NB4 (cell line): Measurements from ENCODE around the gene DLEC1.

Experiments used
- DNase-seq: peaks from one replicate; pipeline ENCODE4 v3.0.0; 2010; ENCODE audit warnings: low read depth
- H3K4me3 ChIP-seq: one replicate; pipeline ENCODE4 v1.5.1; 2011; ENCODE audit warnings: mild to moderate bottlenecking, low read depth, low read length, moderate library complexity
- CTCF ChIP-seq: IDR thresholded peaks from one replicate; pipeline ENCODE4 v1.5.1; 2012; ENCODE audit warnings: low read depth, low read length
- MYC ChIP-seq: IDR thresholded peaks from 2 replicates; pipeline ENCODE4 v1.6.1; 2011; ENCODE audit warnings: low read depth, low read length
- POLR2A ChIP-seq: IDR thresholded peaks from 2 replicates; pipeline ENCODE4 v1.6.1; 2011; ENCODE audit warnings: mild to moderate bottlenecking; ENCODE audit not compliant: insufficient read length; ENCODE audit errors: extremely low read depth
- TF ChIP-seq, protein P1 (sequence below): IDR thresholded peaks from 2 replicates; pipeline ENCODE4 v1.6.1; 2011; ENCODE audit warnings: low read depth, low read length

The DLEC1 gene

DNA sequence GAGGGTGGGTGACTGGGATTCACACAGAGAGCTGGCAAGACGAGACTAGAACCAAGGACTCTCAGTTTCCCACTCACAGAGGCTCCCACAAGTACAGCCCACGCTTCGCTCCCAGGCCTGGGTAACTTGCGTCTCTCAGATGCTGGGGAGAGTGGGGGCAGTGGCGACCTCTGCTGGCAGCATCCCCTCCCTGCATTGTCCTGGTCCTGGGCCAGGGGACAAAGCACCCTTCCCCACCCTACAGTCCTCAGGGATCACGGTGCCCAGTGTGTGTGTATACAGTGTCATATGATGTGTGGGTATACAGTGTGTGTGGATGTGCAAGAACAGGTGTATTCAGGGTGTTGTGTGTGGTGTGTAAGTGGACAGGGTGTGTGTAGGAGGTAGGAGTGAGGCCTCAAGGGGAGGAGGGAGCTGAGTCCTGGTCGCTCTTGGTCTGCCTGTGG is 35.6 kb upstream of the DLEC1 start:
- H3K4me3 ChIP-seq = no peak overlapping the region
- DNase-seq = peak; percentile 70
- TF ChIP-seq, protein P1, sequence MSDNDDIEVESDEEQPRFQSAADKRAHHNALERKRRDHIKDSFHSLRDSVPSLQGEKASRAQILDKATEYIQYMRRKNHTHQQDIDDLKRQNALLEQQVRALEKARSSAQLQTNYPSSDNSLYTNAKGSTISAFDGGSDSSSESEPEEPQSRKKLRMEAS = no peak
- TF ChIP-seq CTCF (peak; percentile 89), POLR2A (no peak), MYC (no peak)

DNA sequence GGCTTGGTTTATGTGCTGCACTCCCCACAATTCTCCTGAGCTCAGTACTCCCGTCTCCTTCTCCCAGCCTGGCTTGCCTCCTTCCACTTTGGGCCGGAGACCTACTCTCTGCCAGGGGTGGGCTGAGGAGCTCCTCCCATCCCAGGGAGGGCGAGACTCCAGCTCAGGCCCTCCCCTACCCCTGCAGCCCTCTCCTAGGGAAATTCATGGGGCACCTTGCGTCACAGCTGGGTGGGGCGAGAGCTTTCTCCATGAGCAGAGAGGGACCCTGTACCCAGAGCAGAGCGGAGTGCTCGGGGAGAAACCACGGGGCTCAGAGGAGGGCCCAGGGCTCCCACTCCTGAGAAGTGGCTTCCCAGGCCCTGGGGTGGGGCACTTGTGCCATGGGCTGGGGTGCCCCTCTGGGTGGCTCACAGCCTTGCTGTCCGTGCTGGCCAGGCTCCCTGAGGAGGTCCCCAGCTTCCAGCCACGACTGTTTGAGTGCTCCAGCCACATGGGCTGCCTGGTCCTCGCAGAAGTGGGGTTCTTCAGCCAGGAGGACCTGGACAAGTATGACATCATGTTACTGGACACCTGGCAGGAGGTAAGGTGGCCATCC is 35.1 kb upstream of the DLEC1 start:
- TF ChIP-seq MYC = no peak
- no peak overlapping the region for H3K4me3 ChIP-seq
- no peak for DNase-seq

GRCh38 chr3:38004415-38005075 is 34.5 kb upstream of the DLEC1 start:
- no peak for TF ChIP-seq POLR2A
- peak; percentile 73 for TF ChIP-seq CTCF
- H3K4me3 ChIP-seq = no peak overlapping the region
- DNase-seq = peak; percentile 70

DNA sequence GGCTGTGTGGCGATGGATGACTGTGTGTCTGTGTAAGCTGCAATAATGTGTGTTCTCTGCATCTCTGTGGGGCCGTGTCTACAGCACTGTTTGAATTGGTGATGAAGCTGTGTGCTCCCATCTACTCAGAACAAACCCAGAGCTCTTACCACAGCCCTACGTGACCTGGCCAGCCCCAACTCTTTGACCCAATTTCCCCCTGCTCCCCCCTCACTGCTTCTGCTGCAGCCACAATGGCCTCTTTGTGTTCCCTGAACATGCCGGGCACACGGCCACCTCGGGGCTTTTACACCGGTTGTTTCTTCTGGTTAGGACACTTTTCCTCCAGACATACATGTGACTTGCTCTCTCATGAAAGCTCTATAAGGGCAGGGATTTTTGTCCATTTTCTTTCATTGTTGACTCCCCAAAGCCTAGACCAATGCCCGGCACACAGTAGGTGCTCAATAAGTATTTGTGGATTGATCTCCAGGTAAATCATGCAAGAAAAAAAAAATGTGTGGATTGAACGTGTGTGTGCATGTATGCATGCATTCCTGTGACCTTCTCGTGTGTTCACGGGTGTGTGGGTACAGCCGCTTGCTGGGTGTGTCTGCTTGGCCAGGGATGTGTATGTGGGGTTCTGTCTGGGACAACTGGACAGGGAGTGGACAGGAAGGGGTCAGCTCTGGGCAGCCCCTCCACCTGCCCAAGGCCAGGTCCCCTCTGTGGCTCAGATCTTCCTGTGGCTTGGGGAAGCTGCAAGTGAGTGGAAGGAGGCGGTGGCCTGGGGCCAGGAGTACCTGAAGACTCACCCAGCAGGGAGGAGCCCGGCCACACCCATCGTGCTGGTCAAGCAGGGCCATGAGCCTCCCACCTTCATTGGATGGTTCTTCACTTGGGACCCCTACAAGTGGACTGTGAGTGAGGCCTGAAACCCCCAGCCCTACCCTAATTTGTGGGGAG is 33.7 kb upstream of the DLEC1 start:
- no peak for DNase-seq
- no peak for TF ChIP-seq MYC
- TF ChIP-seq, protein P1 = no peak
- no peak for TF ChIP-seq CTCF
- no peak for TF ChIP-seq POLR2A
- no peak overlapping the region for H3K4me3 ChIP-seq

DNA sequence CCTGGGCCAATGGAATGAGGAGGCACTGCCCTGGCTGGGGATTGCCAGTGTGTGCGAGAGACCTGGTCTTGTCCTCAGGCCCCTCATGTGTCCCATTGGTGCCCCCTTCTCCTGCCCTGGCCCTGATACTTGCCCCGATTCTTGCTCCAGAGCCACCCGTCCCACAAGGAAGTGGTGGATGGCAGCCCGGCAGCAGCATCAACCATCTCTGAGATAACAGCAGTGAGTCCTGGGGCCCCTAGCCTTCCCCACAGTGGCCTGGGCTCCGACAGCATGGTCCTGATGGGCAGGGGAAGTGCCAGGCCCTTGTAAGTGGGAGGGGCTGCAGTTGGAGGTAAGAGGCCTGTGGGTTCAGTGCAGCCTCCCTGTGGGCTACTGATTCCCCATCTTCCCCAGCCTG is 33.0 kb upstream of the DLEC1 start:
- TF ChIP-seq MYC (no peak), CTCF (no peak), POLR2A (no peak)
- TF ChIP-seq, protein P1 = no peak
- no peak overlapping the region for H3K4me3 ChIP-seq
- DNase-seq = no peak

DNA sequence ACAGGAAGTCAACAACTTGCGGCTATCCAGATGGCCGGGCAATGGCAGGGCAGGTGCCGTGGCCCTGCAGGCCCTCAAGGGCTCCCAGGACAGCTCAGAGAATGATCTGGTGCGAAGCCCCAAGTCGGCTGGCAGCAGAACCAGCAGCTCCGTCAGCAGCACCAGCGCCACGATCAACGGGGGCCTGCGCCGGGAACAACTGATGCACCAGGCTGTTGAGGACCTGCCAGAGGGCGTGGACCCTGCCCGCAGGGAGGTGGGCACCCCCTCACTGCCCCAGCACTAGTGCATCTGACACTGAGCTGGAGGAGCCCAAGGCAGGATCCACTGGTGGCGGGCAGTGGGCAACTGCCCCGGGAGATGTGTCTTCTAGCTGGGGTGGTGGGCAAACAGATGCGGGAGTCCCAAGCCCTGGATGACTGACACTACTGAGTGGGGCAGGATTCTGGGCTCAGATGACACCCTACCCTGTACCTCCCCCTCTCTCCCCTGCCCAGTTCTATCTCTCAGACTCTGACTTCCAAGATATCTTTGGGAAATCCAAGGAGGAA is 32.5 kb upstream of the DLEC1 start:
- DNase-seq = no peak
- TF ChIP-seq CTCF (no peak), MYC (no peak), POLR2A (no peak)
- TF ChIP-seq, protein P1 = no peak
- H3K4me3 ChIP-seq = no peak overlapping the region
